Smooth muscle cell (in vitro differentiated cells): ENCODE data around the gene PADI6. TPM values are rescaled to one million over a fixed set of nuclear protein-coding genes. Genes with fewer than 3 reads are reported as not detected.

Experiments
- DNase-seq: peaks from one replicate; lab custom pipeline; 2025; ENCODE audit not compliant: unreplicated experiment; lab: John Stamatoyannopoulos, UW
- H2AFZ ChIP-seq: fragments of 200-600 bp; sonication (generic); 2 replicates; pipeline ENCODE4 v1.6.0; 2016; ENCODE audit warnings: antibody characterized with exemption, low read depth, mild to moderate bottlenecking
- H3F3A ChIP-seq: fragments of 200-600 bp; sonication (generic); 2 replicates; pipeline ENCODE4 v1.6.0; 2017; ENCODE audit warnings: antibody characterized with exemption, low read depth
- H3K27ac ChIP-seq: fragments of 200-600 bp; sonication (generic); 2 replicates; pipeline ENCODE4 v1.5.1; 2016; ENCODE audit warnings: low read depth, mild to moderate bottlenecking
- H3K27me3 ChIP-seq: fragments of 200-600 bp; sonication (generic); 2 replicates; pipeline ENCODE4 v1.6.1; 2016; ENCODE audit warnings: low read depth, mild to moderate bottlenecking
- H3K36me3 ChIP-seq: fragments of 200-600 bp; sonication (generic); 2 replicates; pipeline ENCODE4 v1.5.1; 2016; ENCODE audit warnings: low read depth
- H3K4me1 ChIP-seq: fragments of 200-600 bp; sonication (generic); 2 replicates; pipeline ENCODE4 v1.5.1; 2016; ENCODE audit warnings: low read depth
- H3K4me2 ChIP-seq: fragments of 200-600 bp; sonication (generic); 2 replicates; pipeline ENCODE4 v1.6.0; 2016; ENCODE audit warnings: mild to moderate bottlenecking
- H3K4me3 ChIP-seq: fragments of 200-600 bp; sonication (generic); 2 replicates; pipeline ENCODE4 v1.5.1; 2016; ENCODE audit warnings: mild to moderate bottlenecking
- H3K79me2 ChIP-seq: fragments of 200-600 bp; sonication (generic); 2 replicates; pipeline ENCODE4 v1.6.0; 2016; ENCODE audit warnings: low read depth, mild to moderate bottlenecking
- H3K9ac ChIP-seq: fragments of 200-600 bp; sonication (generic); 2 replicates; pipeline ENCODE4 v1.6.0; 2016; ENCODE audit warnings: low read depth
- H3K9me3 ChIP-seq: fragments of 200-600 bp; sonication (generic); replicated peaks from 2 replicates; pipeline ENCODE4 v1.5.1; 2016; ENCODE audit warnings: low read depth
- H4K20me1 ChIP-seq: fragments of 200-600 bp; sonication (generic); 2 replicates; pipeline ENCODE4 v1.6.0; 2016; ENCODE audit warnings: low read depth
- WGBS: methylation state at CpG from one replicate; pipeline ENCODE4 v1.1.7; 2016; ENCODE audit warnings: low lambda C conversion rate; 5-methylcytosine and 5-hydroxymethylcytosine counted together
- polyA plus RNA-seq: library from polyadenylated mRNA; unstranded; fragments of >200 nt; fragmentation: Nextera tagmentation; extraction: Ambion mirVana; gene quantifications from 2 replicates; pipeline ENCODE4 v1.2.1, GENCODE V29; 2016
- total RNA-seq: library from RNA; depleted of rRNA; stranded (reverse); fragments of >200 nt; gene quantifications from 2 replicates; pipeline ENCODE4 v1.2.3, GENCODE V29; 2014
- TF ChIP-seq, protein P1 (sequence below): fragments of 200-600 bp; sonication (generic); IDR thresholded peaks from 2 replicates; pipeline ENCODE4 v1.5.1; 2017; ENCODE audit warnings: borderline replicate concordance, mild to moderate bottlenecking, antibody characterized with exemption; ENCODE audit not compliant: insufficient read depth, poor library complexity, severe bottlenecking

Gene PADI6
- total and polyA plus RNA-seq, 2 experiments from 2014 or later = not detected

DNA sequence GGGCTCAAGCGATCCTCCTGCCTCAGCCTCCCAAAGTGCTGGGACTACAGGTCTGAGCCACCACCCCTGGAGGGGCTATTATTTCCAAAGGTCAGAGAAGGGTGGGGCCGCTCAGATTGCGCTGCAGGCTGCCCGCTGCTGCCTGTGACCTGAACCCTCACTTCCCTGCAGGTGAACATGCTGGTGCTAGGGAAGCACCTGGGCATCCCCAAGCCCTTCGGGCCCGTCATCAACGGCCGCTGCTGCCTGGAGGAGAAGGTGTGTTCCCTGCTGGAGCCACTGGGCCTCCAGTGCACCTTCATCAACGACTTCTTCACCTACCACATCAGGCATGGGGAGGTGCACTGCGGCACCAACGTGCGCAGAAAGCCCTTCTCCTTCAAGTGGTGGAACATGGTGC is 8.6 kb upstream of the PADI6 start:
- Histone ChIP-seq H3K27ac (no peak overlapping the region), H3K4me1 (no peaks in the 10 kb centered on the region), H3K36me3 (no peaks in the 10 kb centered on the region), H3K9ac (no peak overlapping the region), H3F3A (no peaks in the 10 kb centered on the region), H2AFZ (no peak overlapping the region), H3K9me3 (no peaks in the 10 kb centered on the region), H3K4me3 (no peak overlapping the region), H3K79me2 (no peaks in the 10 kb centered on the region), H3K4me2 (no peak overlapping the region), H3K27me3 (peaks cover 7% of the 10 kb centered on the region), H4K20me1 (no peaks in the 10 kb centered on the region)
- 95% methylated on average over 12 of the region's 12 CpGs for WGBS
- no peak for DNase-seq
- TF ChIP-seq, protein P1, sequence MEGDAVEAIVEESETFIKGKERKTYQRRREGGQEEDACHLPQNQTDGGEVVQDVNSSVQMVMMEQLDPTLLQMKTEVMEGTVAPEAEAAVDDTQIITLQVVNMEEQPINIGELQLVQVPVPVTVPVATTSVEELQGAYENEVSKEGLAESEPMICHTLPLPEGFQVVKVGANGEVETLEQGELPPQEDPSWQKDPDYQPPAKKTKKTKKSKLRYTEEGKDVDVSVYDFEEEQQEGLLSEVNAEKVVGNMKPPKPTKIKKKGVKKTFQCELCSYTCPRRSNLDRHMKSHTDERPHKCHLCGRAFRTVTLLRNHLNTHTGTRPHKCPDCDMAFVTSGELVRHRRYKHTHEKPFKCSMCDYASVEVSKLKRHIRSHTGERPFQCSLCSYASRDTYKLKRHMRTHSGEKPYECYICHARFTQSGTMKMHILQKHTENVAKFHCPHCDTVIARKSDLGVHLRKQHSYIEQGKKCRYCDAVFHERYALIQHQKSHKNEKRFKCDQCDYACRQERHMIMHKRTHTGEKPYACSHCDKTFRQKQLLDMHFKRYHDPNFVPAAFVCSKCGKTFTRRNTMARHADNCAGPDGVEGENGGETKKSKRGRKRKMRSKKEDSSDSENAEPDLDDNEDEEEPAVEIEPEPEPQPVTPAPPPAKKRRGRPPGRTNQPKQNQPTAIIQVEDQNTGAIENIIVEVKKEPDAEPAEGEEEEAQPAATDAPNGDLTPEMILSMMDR = no peak

DNA sequence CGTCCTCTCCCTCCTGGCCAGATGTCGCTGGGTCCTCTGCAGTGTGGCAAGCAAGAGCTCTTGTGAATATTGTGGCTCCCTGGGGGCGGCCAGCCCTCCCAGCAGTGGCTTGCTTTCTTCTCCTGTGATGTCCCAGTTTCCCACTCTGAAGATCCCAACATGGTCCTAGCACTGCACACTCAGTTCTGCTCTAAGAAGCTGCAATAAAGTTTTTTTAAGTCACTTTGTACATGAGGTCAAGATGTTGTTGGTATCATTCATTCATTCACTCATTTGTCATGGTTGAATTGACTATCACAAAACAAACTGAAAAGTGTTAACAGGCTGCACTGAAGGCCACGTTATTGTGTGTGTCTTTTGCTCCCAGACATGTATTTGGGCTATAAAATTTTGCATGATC is 8.2 kb upstream of the PADI6 start:
- Histone ChIP-seq H3K79me2 (no peaks in the 10 kb centered on the region), H3K4me1 (no peaks in the 10 kb centered on the region), H2AFZ (no peak overlapping the region), H3F3A (no peaks in the 10 kb centered on the region), H3K9me3 (no peaks in the 10 kb centered on the region), H3K36me3 (no peaks in the 10 kb centered on the region), H3K4me2 (no peak overlapping the region), H3K4me3 (no peak overlapping the region), H3K27me3 (peaks cover 7% of the 10 kb centered on the region), H3K9ac (no peak overlapping the region), H4K20me1 (no peaks in the 10 kb centered on the region), H3K27ac (no peak overlapping the region)
- 94% methylated on average over 4 of the region's 4 CpGs for WGBS
- no peak for DNase-seq
- TF ChIP-seq, protein P1 = no peak

DNA sequence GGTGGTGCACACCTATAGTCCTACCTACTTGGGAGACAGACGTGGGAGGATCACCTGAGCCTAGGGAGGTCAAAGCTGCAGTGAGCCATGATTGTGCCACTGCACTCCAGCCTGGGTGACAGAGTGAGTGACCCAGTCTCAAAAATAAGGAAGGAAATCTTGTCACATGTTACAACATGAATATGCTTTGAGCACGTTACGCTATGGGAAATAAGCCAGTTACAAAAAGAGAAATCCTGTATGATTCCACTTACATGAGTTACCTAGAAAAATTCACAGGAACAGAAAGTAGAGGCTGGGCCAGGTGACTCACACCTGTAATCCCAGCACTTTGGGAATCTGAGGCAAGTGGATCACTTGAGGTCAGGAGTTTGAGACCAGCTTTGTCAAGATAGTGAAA is 6.7 kb upstream of the PADI6 start:
- H3K4me3 ChIP-seq = no peak overlapping the region
- no peaks in the 10 kb centered on the region for H3K36me3 ChIP-seq
- no peaks in the 10 kb centered on the region for H3K79me2 ChIP-seq
- no peak for DNase-seq
- no peaks in the 10 kb centered on the region for H3K9me3 ChIP-seq
- no peaks in the 10 kb centered on the region for H3F3A ChIP-seq
- H4K20me1 ChIP-seq = no peaks in the 10 kb centered on the region
- WGBS = 93% methylated on average over 3 of the region's 3 CpGs
- H3K4me2 ChIP-seq = no peak overlapping the region
- H3K4me1 ChIP-seq = no peaks in the 10 kb centered on the region
- H2AFZ ChIP-seq = no peak overlapping the region
- H3K27ac ChIP-seq = no peak overlapping the region
- peaks cover 7% of the 10 kb centered on the region for H3K27me3 ChIP-seq
- TF ChIP-seq, protein P1 = no peak
- H3K9ac ChIP-seq = no peak overlapping the region

DNA sequence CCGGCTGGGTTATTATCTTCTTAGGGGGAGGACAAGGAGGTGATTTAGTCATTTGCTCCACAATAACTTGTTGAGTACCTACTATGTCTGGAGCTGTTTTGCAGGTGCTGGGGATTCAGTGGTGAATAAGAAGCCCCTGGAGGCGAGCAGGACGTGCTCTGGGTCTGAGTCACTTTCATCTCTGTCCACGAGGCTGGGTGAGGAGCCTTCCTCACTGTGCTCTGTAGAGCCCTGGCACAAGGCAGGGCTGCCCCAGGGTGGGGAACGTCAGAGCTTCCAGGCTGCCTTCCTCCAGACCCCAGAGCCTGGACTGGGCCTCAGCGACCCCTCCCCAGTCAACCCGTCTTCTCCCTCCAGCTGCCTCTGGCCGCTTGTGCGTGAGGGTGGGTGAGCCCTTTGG is 2.5 kb upstream of the PADI6 start:
- Histone ChIP-seq H2AFZ (no peak overlapping the region), H3K9ac (no peak overlapping the region), H3K27ac (no peak overlapping the region), H3K4me3 (no peak overlapping the region), H3K4me2 (no peak overlapping the region), H3F3A (no peaks in the 10 kb centered on the region), H3K9me3 (no peaks in the 10 kb centered on the region), H4K20me1 (no peaks in the 10 kb centered on the region), H3K4me1 (no peaks in the 10 kb centered on the region), H3K79me2 (no peaks in the 10 kb centered on the region), H3K36me3 (no peaks in the 10 kb centered on the region), H3K27me3 (peaks cover 7% of the 10 kb centered on the region)
- 41% methylated on average over 9 of the region's 9 CpGs for WGBS
- DNase-seq = no peak
- TF ChIP-seq, protein P1 = no peak
